ENCODE results near the gene PAIP2B.

- no peak for TF ChIP-seq EZH2 (IDR thresholded peaks at IDR 0.05; ENCODE audit: borderline replicate concordance, insufficient read depth, low read length, poor library complexity, severe bottlenecking)
- TF ChIP-seq, protein P1, sequence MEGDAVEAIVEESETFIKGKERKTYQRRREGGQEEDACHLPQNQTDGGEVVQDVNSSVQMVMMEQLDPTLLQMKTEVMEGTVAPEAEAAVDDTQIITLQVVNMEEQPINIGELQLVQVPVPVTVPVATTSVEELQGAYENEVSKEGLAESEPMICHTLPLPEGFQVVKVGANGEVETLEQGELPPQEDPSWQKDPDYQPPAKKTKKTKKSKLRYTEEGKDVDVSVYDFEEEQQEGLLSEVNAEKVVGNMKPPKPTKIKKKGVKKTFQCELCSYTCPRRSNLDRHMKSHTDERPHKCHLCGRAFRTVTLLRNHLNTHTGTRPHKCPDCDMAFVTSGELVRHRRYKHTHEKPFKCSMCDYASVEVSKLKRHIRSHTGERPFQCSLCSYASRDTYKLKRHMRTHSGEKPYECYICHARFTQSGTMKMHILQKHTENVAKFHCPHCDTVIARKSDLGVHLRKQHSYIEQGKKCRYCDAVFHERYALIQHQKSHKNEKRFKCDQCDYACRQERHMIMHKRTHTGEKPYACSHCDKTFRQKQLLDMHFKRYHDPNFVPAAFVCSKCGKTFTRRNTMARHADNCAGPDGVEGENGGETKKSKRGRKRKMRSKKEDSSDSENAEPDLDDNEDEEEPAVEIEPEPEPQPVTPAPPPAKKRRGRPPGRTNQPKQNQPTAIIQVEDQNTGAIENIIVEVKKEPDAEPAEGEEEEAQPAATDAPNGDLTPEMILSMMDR (IDR thresholded peaks at IDR 0.05; ENCODE audit: poor library complexity, severe bottlenecking) = no peak
- TF ChIP-seq, protein P2, sequence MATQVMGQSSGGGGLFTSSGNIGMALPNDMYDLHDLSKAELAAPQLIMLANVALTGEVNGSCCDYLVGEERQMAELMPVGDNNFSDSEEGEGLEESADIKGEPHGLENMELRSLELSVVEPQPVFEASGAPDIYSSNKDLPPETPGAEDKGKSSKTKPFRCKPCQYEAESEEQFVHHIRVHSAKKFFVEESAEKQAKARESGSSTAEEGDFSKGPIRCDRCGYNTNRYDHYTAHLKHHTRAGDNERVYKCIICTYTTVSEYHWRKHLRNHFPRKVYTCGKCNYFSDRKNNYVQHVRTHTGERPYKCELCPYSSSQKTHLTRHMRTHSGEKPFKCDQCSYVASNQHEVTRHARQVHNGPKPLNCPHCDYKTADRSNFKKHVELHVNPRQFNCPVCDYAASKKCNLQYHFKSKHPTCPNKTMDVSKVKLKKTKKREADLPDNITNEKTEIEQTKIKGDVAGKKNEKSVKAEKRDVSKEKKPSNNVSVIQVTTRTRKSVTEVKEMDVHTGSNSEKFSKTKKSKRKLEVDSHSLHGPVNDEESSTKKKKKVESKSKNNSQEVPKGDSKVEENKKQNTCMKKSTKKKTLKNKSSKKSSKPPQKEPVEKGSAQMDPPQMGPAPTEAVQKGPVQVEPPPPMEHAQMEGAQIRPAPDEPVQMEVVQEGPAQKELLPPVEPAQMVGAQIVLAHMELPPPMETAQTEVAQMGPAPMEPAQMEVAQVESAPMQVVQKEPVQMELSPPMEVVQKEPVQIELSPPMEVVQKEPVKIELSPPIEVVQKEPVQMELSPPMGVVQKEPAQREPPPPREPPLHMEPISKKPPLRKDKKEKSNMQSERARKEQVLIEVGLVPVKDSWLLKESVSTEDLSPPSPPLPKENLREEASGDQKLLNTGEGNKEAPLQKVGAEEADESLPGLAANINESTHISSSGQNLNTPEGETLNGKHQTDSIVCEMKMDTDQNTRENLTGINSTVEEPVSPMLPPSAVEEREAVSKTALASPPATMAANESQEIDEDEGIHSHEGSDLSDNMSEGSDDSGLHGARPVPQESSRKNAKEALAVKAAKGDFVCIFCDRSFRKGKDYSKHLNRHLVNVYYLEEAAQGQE (IDR thresholded peaks at IDR 0.05; ENCODE audit: borderline replicate concordance) = no peak
- TF ChIP-seq EP300 (conservative IDR thresholded peaks at IDR 0.05; ENCODE audit: poor library complexity, severe bottlenecking) = no peak
- TF ChIP-seq SMC3 (conservative IDR thresholded peaks at IDR 0.05; ENCODE audit: poor library complexity) = no peak
- no peak for TF ChIP-seq TAF1 (IDR thresholded peaks at IDR 0.05; ENCODE audit: low read depth)
- TF ChIP-seq POLR2AphosphoS5 (IDR thresholded peaks at IDR 0.05) = no peak
- TF ChIP-seq MXI1 (conservative IDR thresholded peaks at IDR 0.05; ENCODE audit: poor library complexity, severe bottlenecking) = no peak
These were observed 10.4 kb downstream of the PAIP2B start for GRCh38 chr2:71216501-71216900.

All from neural cell (in vitro differentiated cells).